Neural cell (in vitro differentiated cells): Measurements from ENCODE around the gene PCED1B.

Experiments
- EZH2 ChIP-seq: fragments of 200-600, 300-800 bp; shearing (Covaris generic), sonication (generic); IDR thresholded peaks from 2 replicates; pipeline ENCODE4 v1.6.1; 2014; ENCODE audit warnings: antibody characterized with exemption, low read length, borderline replicate concordance, mild to moderate bottlenecking; ENCODE audit not compliant: insufficient read depth, poor library complexity, severe bottlenecking
- TAF1 ChIP-seq: IDR thresholded peaks from 2 replicates; pipeline ENCODE4 v1.6.1; 2012; ENCODE audit warnings: low read depth
- TF ChIP-seq, protein P1 (sequence below): fragments of 450-650 bp; IDR thresholded peaks from 2 replicates; pipeline ENCODE4 v1.5.1; 2014; ENCODE audit warnings: antibody characterized with exemption, mild to moderate bottlenecking, moderate library complexity; ENCODE audit not compliant: poor library complexity, severe bottlenecking

DNA sequence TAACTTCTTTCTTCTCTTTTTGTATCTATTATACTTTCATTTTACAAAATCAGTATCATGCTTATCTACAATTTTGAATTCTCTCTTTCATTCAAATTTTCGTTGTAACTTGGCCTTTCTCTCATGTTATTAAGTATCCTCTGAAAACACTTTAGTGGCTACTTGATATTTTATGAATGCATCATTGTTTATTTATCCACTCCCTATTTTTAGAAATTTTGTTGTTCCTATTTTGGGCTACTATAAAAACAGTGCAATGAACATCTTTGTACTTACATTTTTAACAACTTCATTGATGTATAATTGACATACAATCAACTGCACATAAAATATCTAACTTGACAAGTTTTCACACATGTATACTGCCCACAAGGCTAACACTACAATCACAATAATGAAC lies 44.3 kb downstream of the PCED1B start:
- TF ChIP-seq, protein P1, sequence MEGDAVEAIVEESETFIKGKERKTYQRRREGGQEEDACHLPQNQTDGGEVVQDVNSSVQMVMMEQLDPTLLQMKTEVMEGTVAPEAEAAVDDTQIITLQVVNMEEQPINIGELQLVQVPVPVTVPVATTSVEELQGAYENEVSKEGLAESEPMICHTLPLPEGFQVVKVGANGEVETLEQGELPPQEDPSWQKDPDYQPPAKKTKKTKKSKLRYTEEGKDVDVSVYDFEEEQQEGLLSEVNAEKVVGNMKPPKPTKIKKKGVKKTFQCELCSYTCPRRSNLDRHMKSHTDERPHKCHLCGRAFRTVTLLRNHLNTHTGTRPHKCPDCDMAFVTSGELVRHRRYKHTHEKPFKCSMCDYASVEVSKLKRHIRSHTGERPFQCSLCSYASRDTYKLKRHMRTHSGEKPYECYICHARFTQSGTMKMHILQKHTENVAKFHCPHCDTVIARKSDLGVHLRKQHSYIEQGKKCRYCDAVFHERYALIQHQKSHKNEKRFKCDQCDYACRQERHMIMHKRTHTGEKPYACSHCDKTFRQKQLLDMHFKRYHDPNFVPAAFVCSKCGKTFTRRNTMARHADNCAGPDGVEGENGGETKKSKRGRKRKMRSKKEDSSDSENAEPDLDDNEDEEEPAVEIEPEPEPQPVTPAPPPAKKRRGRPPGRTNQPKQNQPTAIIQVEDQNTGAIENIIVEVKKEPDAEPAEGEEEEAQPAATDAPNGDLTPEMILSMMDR: no peak
- no peak for TF ChIP-seq EZH2
- TF ChIP-seq TAF1: no peak
